Heart left ventricle (tissue), 13 donors: ENCODE data around the gene STIL.

Experiments used
- CTCF ChIP-seq, 12 donors: fragments of 200-600 bp; sonication (generic) in 4 of 12; IDR thresholded peaks; one replicate each; pipeline versions ENCODE4 v1.5.0 to v1.8.0; 2018 to 2022; ENCODE audit warnings: antibody characterized with exemption in 12 of 12, mild to moderate bottlenecking in 5 of 12
- POLR2A ChIP-seq, 2 donors: fragments of 450-650 bp; IDR thresholded peaks; one replicate each; pipeline ENCODE4 v1.6.1; 2017; ENCODE audit warnings: antibody characterized with exemption in 2 of 2, mild to moderate bottlenecking in 2 of 2, moderate library complexity in 2 of 2
- donor health status: ischemic (EF 13 %, LVEDD 7.1; RV severe dilation, severe dysfunction).
- donor health status: DM: no; HTN: yes; CAD: no.
- donor health status: DM: no; HTN: no; CAD: no.
- donor health status: ischemic (EF 25% LVEDD 6.9; RV normal size, moderate dysfunction).
- donor health status: ischemic (EF 25% LVEDD 5.7; RV mildly dilated, moderate dysfunction).
- donor health status: ischemic (EF 35%, LVEDD 5.7; RV mildly dilated, moderate dysfunction).
- donor health status: nonischemic (EF 11% LVEDD 7.7; RV severe dilation, severe dysfunction).
- donor health status: DM: yes; HTN: yes; CAD: no.
- donor health status: PGD.
- donor health status: ischemic (EF 29% LVEDD 5.4; RV normal size, mild dysfunction).
- donor health status: nonischemic (EF 23%, LVEDD 6.1; RV moderate dilation, normal function).

GRCh38 chr1:47361380-47361779, 47.4 kb upstream of the STIL start:
- TF ChIP-seq CTCF (IDR thresholded peaks at IDR 0.05): no peak
- no peak for TF ChIP-seq POLR2A (IDR thresholded peaks at IDR 0.05)
